SK-N-SH (cell line): ENCODE data around the gene TKTL1. TPM values are rescaled to one million over a fixed set of nuclear protein-coding genes. Genes with fewer than 3 reads are reported as not detected.
A peak's percentile ranks its signal among the peaks of the same experiment; 100 is the strongest.

ENCODE experiments used
- CTCF ChIA-PET: fragments of 300-600, 350-600 bp; formaldehyde crosslinking; extraction: SDS; loops from one replicate; lab custom pipeline; 2021; lab: Yijun Ruan, JAX
- POLR2A ChIA-PET: fragments of 350-600 bp; sonication (Branson Sonifier 250); formaldehyde crosslinking; extraction: SDS; loops from one replicate; lab custom pipeline; 2020; ENCODE audit warnings: antibody characterized with exemption, inconsistent platforms; lab: Yijun Ruan, JAX
- DNase-seq: peaks from one replicate; pipeline ENCODE4 v3.0.0; 2012
- H2AFZ ChIP-seq: fragments of 200-600 bp; sonication (generic); 2 replicates; pipeline ENCODE4 v1.8.1; 2016; ENCODE audit warnings: antibody characterized with exemption, mild to moderate bottlenecking, low read depth
- H3F3A ChIP-seq: fragments of 200-600 bp; sonication (generic); replicated peaks from 2 replicates; pipeline ENCODE3; 2016; ENCODE audit warnings: antibody characterized with exemption, mild to moderate bottlenecking; ENCODE audit not compliant: insufficient read depth
- H3K27ac ChIP-seq, 2 experiments: fragments of 200-500 bp in 1 of 2; fragments of 200-600 bp in 1 of 2; sonication (Bioruptor generic) in 1 of 2; sonication (generic), shearing (Covaris generic) in 1 of 2; 2 replicates each; pipeline versions ENCODE4 v1.5.1 to v1.6.1; 2014 to 2016; ENCODE audit warnings: low read depth in 2 of 2, inconsistent platforms in 1 of 2, low read length in 1 of 2, mild to moderate bottlenecking in 1 of 2, mixed read lengths in 1 of 2
- H3K27me3 ChIP-seq: fragments of 200-600 bp; sonication (generic), shearing (Covaris generic); 2 replicates; pipeline ENCODE4 v1.6.1; 2016; ENCODE audit warnings: mixed run types; ENCODE audit not compliant: insufficient read depth
- H3K36me3 ChIP-seq, 2 experiments: fragments of 200-500 bp in 1 of 2; fragments of 200-600 bp in 1 of 2; sonication (Bioruptor generic) in 1 of 2; sonication (generic) in 1 of 2; replicated peaks in 1 of 2; 2 replicates each; pipeline versions ENCODE3 to v1.5.1; 2014 to 2016; ENCODE audit warnings: low read length in 1 of 2, mild to moderate bottlenecking in 1 of 2; ENCODE audit not compliant: insufficient read depth in 2 of 2, control insufficient read depth in 1 of 2
- H3K4me1 ChIP-seq, 2 experiments: fragments of 200-500 bp in 1 of 2; fragments of 200-600 bp in 1 of 2; sonication (Bioruptor generic) in 1 of 2; sonication (generic), shearing (Covaris generic) in 1 of 2; 2 replicates each; pipeline versions ENCODE4 v1.5.1 to v1.6.1; 2014 to 2016; ENCODE audit warnings: low read depth in 1 of 2, low read length in 1 of 2, mixed run types in 1 of 2; ENCODE audit not compliant: insufficient read depth in 2 of 2, control insufficient read depth in 1 of 2
- H3K4me2 ChIP-seq: fragments of 200-600 bp; sonication (generic), shearing (Covaris generic); 2 replicates; pipeline ENCODE4 v1.6.1; 2017; ENCODE audit warnings: mixed run types
- H3K4me3 ChIP-seq, 2 experiments: fragments of 200-500 bp in 1 of 2; fragments of 200-600 bp in 1 of 2; sonication (Bioruptor generic) in 1 of 2; sonication (generic), shearing (Covaris generic) in 1 of 2; 2 replicates each; pipeline versions ENCODE4 v1.5.1 to v1.8.1; 2014 to 2016; ENCODE audit warnings: low read depth in 2 of 2, inconsistent platforms in 1 of 2, low read length in 1 of 2, mild to moderate bottlenecking in 1 of 2, mixed read lengths in 1 of 2, moderate library complexity in 1 of 2
- H3K79me2 ChIP-seq: fragments of 200-600 bp; sonication (generic); 2 replicates; pipeline ENCODE4 v1.8.1; 2017; ENCODE audit warnings: mild to moderate bottlenecking; ENCODE audit not compliant: insufficient read depth
- H3K9ac ChIP-seq: fragments of 200-600 bp; sonication (generic); 2 replicates; pipeline ENCODE4 v1.6.1; 2017; ENCODE audit warnings: mixed run types
- H3K9me2 ChIP-seq: fragments of 200-600 bp; sonication (generic); 2 replicates; pipeline ENCODE4 v1.6.1; 2017; ENCODE audit warnings: mixed run types
- H3K9me3 ChIP-seq: fragments of 200-600 bp; sonication (generic); 2 replicates; pipeline ENCODE4 v1.6.1; 2017; ENCODE audit warnings: mixed run types, mild to moderate bottlenecking, moderate library complexity
- H4K20me1 ChIP-seq: fragments of 200-600 bp; sonication (generic); 2 replicates; pipeline ENCODE4 v1.6.1; 2017; ENCODE audit warnings: mild to moderate bottlenecking, mixed run types; ENCODE audit not compliant: insufficient read depth
- CHD2 ChIP-seq: fragments of 150-350 bp; IDR thresholded peaks from 2 replicates; pipeline ENCODE4 v1.6.1; 2018; ENCODE audit warnings: low read length; ENCODE audit not compliant: partially characterized antibody
- FOXM1 ChIP-seq: IDR thresholded peaks from 2 replicates; pipeline ENCODE4 v1.4.0; 2012; ENCODE audit warnings: low read depth, mild to moderate bottlenecking
- GATA2 ChIP-seq: sonication (generic); formaldehyde crosslinking; IDR thresholded peaks from 2 replicates; pipeline ENCODE4 v1.5.0; 2020; ENCODE audit warnings: mild to moderate bottlenecking, missing genetic modification reagents
- JUND ChIP-seq: IDR thresholded peaks from 2 replicates; pipeline ENCODE4 v1.4.0; 2012
- MEF2A ChIP-seq: IDR thresholded peaks from 2 replicates; pipeline ENCODE4 v1.4.0; 2012; ENCODE audit warnings: low read depth, borderline replicate concordance
- MXI1 ChIP-seq: IDR thresholded peaks from 2 replicates; pipeline ENCODE4 v1.6.1; 2012; ENCODE audit warnings: mild to moderate bottlenecking, low read depth, low read length, improper control_type of control experiment
- NRF1 ChIP-seq: IDR thresholded peaks from 2 replicates; pipeline ENCODE4 v1.6.1; 2012; ENCODE audit warnings: low read depth, mild to moderate bottlenecking, low read length
- POLR2AphosphoS5 ChIP-seq: IDR thresholded peaks from 2 replicates; pipeline ENCODE4 v1.6.1; 2012; ENCODE audit warnings: low read depth, low read length
- REST ChIP-seq: IDR thresholded peaks from 2 replicates; pipeline ENCODE4 v1.6.1; 2012; ENCODE audit warnings: mild to moderate bottlenecking, low read depth, low read length, moderate library complexity
- RFX5 ChIP-seq: IDR thresholded peaks from 2 replicates; pipeline ENCODE4 v1.6.1; 2012; ENCODE audit warnings: mild to moderate bottlenecking, improper control_type of control experiment, low read length
- RXRA ChIP-seq: IDR thresholded peaks from 2 replicates; pipeline ENCODE4 v1.4.0; 2012; ENCODE audit warnings: low read depth, mild to moderate bottlenecking, borderline replicate concordance
- SIN3A ChIP-seq: IDR thresholded peaks from 2 replicates; pipeline ENCODE4 v1.6.1; 2012; ENCODE audit warnings: low read depth, mild to moderate bottlenecking, low read length, moderate library complexity, borderline replicate concordance
- SMC3 ChIP-seq: IDR thresholded peaks from 2 replicates; pipeline ENCODE4 v1.6.1; 2012; ENCODE audit warnings: low read depth, low read length, improper control_type of control experiment
- TAF1 ChIP-seq: IDR thresholded peaks from 2 replicates; pipeline ENCODE4 v1.6.1; 2012; ENCODE audit warnings: low read depth, mild to moderate bottlenecking, low read length, moderate library complexity, borderline replicate concordance
- TCF12 ChIP-seq: IDR thresholded peaks from 2 replicates; pipeline ENCODE4 v1.4.0; 2012
- YY1 ChIP-seq: IDR thresholded peaks from 2 replicates; pipeline ENCODE4 v1.4.0; 2012; ENCODE audit warnings: low read depth, mild to moderate bottlenecking
- WGBS: methylation state at CpG from one replicate; pipeline ENCODE4 v1.1.6; 2017; ENCODE audit warnings: low lambda C conversion rate; 5-methylcytosine and 5-hydroxymethylcytosine counted together
- polyA plus RNA-seq, 3 experiments: library from polyadenylated mRNA; depleted of rRNA; stranded (reverse); fragments of >200 nt; gene quantifications; 2 replicates each; pipeline ENCODE4 v1.2.3, GENCODE V29; 2012
- TF ChIP-seq, protein P1 (sequence below): fragments of 150-350 bp; IDR thresholded peaks from 2 replicates; pipeline ENCODE4 v1.6.1; 2017; ENCODE audit warnings: antibody characterized with exemption, low read length, low read depth, borderline replicate concordance
- TF ChIP-seq, protein P2 (sequence below): IDR thresholded peaks from 2 replicates; pipeline ENCODE4; 2012
- TF ChIP-seq, protein P3 (sequence below): fragments of 200-600 bp; sonication (generic); IDR thresholded peaks from 2 replicates; pipeline ENCODE4 v1.6.1; 2017; ENCODE audit warnings: antibody characterized with exemption, mild to moderate bottlenecking, moderate library complexity
- TF ChIP-seq, protein P4 (sequence below): IDR thresholded peaks from 2 replicates; pipeline ENCODE4 v1.4.0; 2012; ENCODE audit warnings: low read depth

Gene TKTL1
- polyA plus RNA-seq, 1 of the 3 experiments (the other 2 are of a cell fraction): not detected

DNA sequence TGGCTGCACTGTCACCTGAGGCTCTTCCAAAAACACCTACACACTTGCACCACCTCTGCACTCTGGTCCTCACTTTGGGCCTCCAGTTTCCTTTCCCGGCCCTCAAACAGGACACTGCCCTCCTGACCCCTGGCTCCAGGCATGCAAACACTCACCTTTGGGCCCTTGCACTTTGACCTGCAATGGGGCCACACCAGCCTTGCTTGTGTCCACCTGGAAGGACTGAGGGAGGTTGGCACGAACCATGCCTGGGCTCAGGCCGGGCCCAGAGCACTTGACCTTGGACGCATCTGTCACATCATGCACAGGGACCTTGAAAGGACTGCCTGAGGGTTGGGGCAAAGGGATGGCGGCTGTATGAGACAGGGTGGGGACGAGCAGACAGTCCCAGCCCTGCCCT, 63.2 kb downstream of the TKTL1 start:
- 70% methylated on average over 6 of the region's 6 CpGs for WGBS
- Histone ChIP-seq H3K9me2 (no peaks in the 10 kb centered on the region), H3K27me3 (no peaks in the 10 kb centered on the region), H2AFZ (no peak overlapping the region), H4K20me1 (peaks cover 98% of the 10 kb centered on the region), H3F3A (peaks cover 48% of the 10 kb centered on the region), H3K4me2 (no peak overlapping the region), H3K79me2 (peaks cover 71% of the 10 kb centered on the region), H3K4me3 (no peak overlapping the region), H3K27ac (peak overlapping the region in 1 of 2 experiments; percentile 4; a peak in 1 of 4 replicates), H3K4me1 (no peaks in the 10 kb centered on the region), H3K9ac (no peak overlapping the region), H3K36me3 (peaks cover 3 to 68% of the 10 kb centered on the region in 2 experiments), H3K9me3 (no peaks in the 10 kb centered on the region)
- ChIA-PET CTCF (no interaction called here), POLR2A (no interaction called here)
- no peak for DNase-seq
- TF ChIP-seq NRF1 (no peak), RXRA (no peak), YY1 (no peak), MXI1 (no peak), FOXM1 (no peak), SIN3A (no peak), REST (no peak), POLR2AphosphoS5 (no peak), MEF2A (no peak), TCF12 (no peak), RFX5 (no peak), GATA2 (CRISPR knock-in tag) (no peak), JUND (no peak), CHD2 (no peak), SMC3 (no peak), TAF1 (no peak)
- TF ChIP-seq, protein P1, sequence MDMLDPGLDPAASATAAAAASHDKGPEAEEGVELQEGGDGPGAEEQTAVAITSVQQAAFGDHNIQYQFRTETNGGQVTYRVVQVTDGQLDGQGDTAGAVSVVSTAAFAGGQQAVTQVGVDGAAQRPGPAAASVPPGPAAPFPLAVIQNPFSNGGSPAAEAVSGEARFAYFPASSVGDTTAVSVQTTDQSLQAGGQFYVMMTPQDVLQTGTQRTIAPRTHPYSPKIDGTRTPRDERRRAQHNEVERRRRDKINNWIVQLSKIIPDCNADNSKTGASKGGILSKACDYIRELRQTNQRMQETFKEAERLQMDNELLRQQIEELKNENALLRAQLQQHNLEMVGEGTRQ: no peak
- TF ChIP-seq, protein P2, sequence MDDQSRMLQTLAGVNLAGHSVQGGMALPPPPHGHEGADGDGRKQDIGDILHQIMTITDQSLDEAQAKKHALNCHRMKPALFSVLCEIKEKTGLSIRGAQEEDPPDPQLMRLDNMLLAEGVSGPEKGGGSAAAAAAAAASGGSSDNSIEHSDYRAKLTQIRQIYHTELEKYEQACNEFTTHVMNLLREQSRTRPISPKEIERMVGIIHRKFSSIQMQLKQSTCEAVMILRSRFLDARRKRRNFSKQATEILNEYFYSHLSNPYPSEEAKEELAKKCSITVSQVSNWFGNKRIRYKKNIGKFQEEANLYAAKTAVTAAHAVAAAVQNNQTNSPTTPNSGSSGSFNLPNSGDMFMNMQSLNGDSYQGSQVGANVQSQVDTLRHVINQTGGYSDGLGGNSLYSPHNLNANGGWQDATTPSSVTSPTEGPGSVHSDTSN: no peak
- TF ChIP-seq, protein P3, sequence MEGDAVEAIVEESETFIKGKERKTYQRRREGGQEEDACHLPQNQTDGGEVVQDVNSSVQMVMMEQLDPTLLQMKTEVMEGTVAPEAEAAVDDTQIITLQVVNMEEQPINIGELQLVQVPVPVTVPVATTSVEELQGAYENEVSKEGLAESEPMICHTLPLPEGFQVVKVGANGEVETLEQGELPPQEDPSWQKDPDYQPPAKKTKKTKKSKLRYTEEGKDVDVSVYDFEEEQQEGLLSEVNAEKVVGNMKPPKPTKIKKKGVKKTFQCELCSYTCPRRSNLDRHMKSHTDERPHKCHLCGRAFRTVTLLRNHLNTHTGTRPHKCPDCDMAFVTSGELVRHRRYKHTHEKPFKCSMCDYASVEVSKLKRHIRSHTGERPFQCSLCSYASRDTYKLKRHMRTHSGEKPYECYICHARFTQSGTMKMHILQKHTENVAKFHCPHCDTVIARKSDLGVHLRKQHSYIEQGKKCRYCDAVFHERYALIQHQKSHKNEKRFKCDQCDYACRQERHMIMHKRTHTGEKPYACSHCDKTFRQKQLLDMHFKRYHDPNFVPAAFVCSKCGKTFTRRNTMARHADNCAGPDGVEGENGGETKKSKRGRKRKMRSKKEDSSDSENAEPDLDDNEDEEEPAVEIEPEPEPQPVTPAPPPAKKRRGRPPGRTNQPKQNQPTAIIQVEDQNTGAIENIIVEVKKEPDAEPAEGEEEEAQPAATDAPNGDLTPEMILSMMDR: no peak
- TF ChIP-seq, protein P4, sequence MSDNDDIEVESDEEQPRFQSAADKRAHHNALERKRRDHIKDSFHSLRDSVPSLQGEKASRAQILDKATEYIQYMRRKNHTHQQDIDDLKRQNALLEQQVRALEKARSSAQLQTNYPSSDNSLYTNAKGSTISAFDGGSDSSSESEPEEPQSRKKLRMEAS: no peak
